Activated CD4-positive, CD25-positive, alpha-beta regulatory T cell treated with anti-CD3 and anti-CD28 coated beads, Interleukin-2, amount 50 U/mL, for 72 hours (primary cell): Measurements from ENCODE around the gene ZDHHC11.
"Not testable (repeated sequence)": the region's sequence is repeated elsewhere in the genome, so short reads cannot be mapped to it uniquely, and the experiment has no call there.

Source experiments
- DNase-seq: peaks from one replicate; pipeline ENCODE4 v3.0.0; 2021

ZDHHC11 gene

GRCh38 chr5:850511-851006 lies at the start of gene ZDHHC11:
Gene ZDHHC11, minus strand, starts transcription at chr5:850986. Its CDS starts 384 bp downstream, at chr5:850602.
- peak; percentile 27 for DNase-seq

GRCh38 chr5:893711-894110 lies 42.9 kb upstream of the ZDHHC11 start:
- no peak for DNase-seq

- no peak for DNase-seq
These were observed 42.3 kb upstream of the ZDHHC11 start for GRCh38 chr5:893137-893506.

- peak; percentile 88 for DNase-seq
These were observed 41.8 kb upstream of the ZDHHC11 start, which contains the start of the genes BRD9 and TRIP13 for GRCh38 chr5:892394-893136. Gene BRD9, minus strand, starts transcription at chr5:892801. Its CDS starts 144 bp downstream, at chr5:892657. Gene TRIP13, plus strand, starts transcription at chr5:892884. Its CDS starts 115 bp downstream, at chr5:892999.

GRCh38 chr5:891837-892393 lies 41.1 kb upstream of the ZDHHC11 start:
- DNase-seq, result no peak

- no peak for DNase-seq
These were observed 40.5 kb upstream of the ZDHHC11 start for GRCh38 chr5:891117-891836.

GRCh38 chr5:889075-889710 lies 38.4 kb upstream of the ZDHHC11 start:
- no peak for DNase-seq

- DNase-seq, result no peak
These were observed 37.9 kb upstream of the ZDHHC11 start for GRCh38 chr5:888638-889035.

GRCh38 chr5:887947-888637 lies 37.3 kb upstream of the ZDHHC11 start:
- DNase-seq, result no peak

GRCh38 chr5:886716-887325 lies 36.0 kb upstream of the ZDHHC11 start:
- peak; percentile 20 for DNase-seq

GRCh38 chr5:886036-886435 lies 35.2 kb upstream of the ZDHHC11 start:
- peak; percentile 20 for DNase-seq

- DNase-seq, result peak; percentile 12
These were observed 34.7 kb upstream of the ZDHHC11 start for GRCh38 chr5:885529-885928.

GRCh38 chr5:885127-885442 lies 34.3 kb upstream of the ZDHHC11 start:
- peak; percentile 15 for DNase-seq

GRCh38 chr5:884345-885126 lies 33.8 kb upstream of the ZDHHC11 start:
- peak; percentile 26 for DNase-seq

GRCh38 chr5:883475-884181 lies 32.8 kb upstream of the ZDHHC11 start:
- DNase-seq, result peak; percentile 26

- peak; percentile 19 for DNase-seq
These were observed 31.7 kb upstream of the ZDHHC11 start for GRCh38 chr5:882253-883183.

- DNase-seq, result peak; percentile 3
These were observed 30.8 kb upstream of the ZDHHC11 start for GRCh38 chr5:881551-881935.

GRCh38 chr5:880816-881550 lies 30.2 kb upstream of the ZDHHC11 start:
- DNase-seq, result no peak

- not testable (repeated sequence) for DNase-seq
These were observed 27.9 kb upstream of the ZDHHC11 start for GRCh38 chr5:878677-879076.
